HCT116 (cell line): ENCODE measurements around the gene P2RY12. TPM values are rescaled to one million over a fixed set of nuclear protein-coding genes. Genes with fewer than 3 reads are reported as not detected.

Experiments used
- ATAC-seq: fragments of 200-7000 bp; cut with Tn5 transposase; 2 replicates; pipeline ENCODE4 v1.9.1; 2020; ENCODE audit warnings: mild to moderate bottlenecking, moderate library complexity
- BruUV-seq: library from RNA; stranded (reverse); fragments of 400-500 nt; replicated peaks from 2 replicates; lab custom pipeline; 2021; lab: Mats Ljungman, UMichigan
- CTCF ChIA-PET: fragments of 300-600 bp; sonication (Branson Sonifier 250); formaldehyde crosslinking; loops from one replicate; lab custom pipeline; 2021; ENCODE audit warnings: antibody characterized with exemption; lab: Charles Lee
- POLR2A ChIA-PET: fragments of 300-600, 350-600 bp; sonication (Branson Sonifier 250); formaldehyde crosslinking; loops from one replicate; lab custom pipeline; 2021; ENCODE audit warnings: antibody characterized with exemption; lab: Charles Lee
- RAD21 ChIA-PET, 2 experiments: fragments of 300-600 bp; sonication (Branson Sonifier 250); formaldehyde crosslinking; loops; one replicate each; lab custom pipeline; 2023; ENCODE audit warnings: low total read pairs in 2 of 2; ENCODE audit not compliant: uncharacterized antibody in 2 of 2, unreplicated experiment in 2 of 2, low non-redundant PET in 1 of 2; lab: Charles Lee
- DNase-seq: peaks from one replicate; pipeline ENCODE4 v3.0.0-alpha.2; 2010; ENCODE audit warnings: low read depth, low spot score
- H2AFZ ChIP-seq: fragments of 200-600 bp; shearing (Covaris generic), sonication (generic); 2 replicates; pipeline ENCODE4 v1.6.1; 2017; ENCODE audit warnings: low read depth, mixed run types, mixed read lengths, antibody characterized with exemption, low read length; ENCODE audit not compliant: poor library complexity, severe bottlenecking
- H3K27ac ChIP-seq: 2 replicates; pipeline ENCODE4 v1.5.1; 2012; ENCODE audit warnings: low read depth, low read length
- H3K27me3 ChIP-seq: fragments of 200-600 bp; sonication (generic); 2 replicates; pipeline ENCODE4 v1.6.1; 2016; ENCODE audit warnings: mixed run types, low read length, mixed read lengths; ENCODE audit not compliant: insufficient read depth
- H3K36me3 ChIP-seq, 2 experiments: fragments of 200-500 bp in 1 of 2; fragments of 200-600 bp in 1 of 2; sonication (Bioruptor generic) in 1 of 2; sonication (generic) in 1 of 2; 2 replicates each; pipeline versions ENCODE4 v1.5.1 to v1.6.1; 2014 to 2016; ENCODE audit warnings: low read length in 2 of 2, inconsistent platforms in 1 of 2, mixed read lengths in 1 of 2, mixed run types in 1 of 2; ENCODE audit not compliant: insufficient read depth in 2 of 2, control insufficient read depth in 1 of 2
- H3K4me1 ChIP-seq, 2 experiments: fragments of 200-600 bp in 1 of 2; sonication (generic) in 1 of 2; 2 replicates each; pipeline versions ENCODE4 v1.5.1 to v1.6.1; 2012 to 2017; ENCODE audit warnings: low read length in 2 of 2, inconsistent platforms in 1 of 2, mild to moderate bottlenecking in 1 of 2, mixed read lengths in 1 of 2, mixed run types in 1 of 2, moderate library complexity in 1 of 2; ENCODE audit not compliant: insufficient read depth in 2 of 2, control insufficient read depth in 1 of 2
- H3K4me2 ChIP-seq: fragments of 200-600 bp; sonication (generic); 2 replicates; pipeline ENCODE4 v1.6.1; 2017; ENCODE audit warnings: mixed run types, low read length, mixed read lengths
- H3K4me3 ChIP-seq, 2 experiments: fragments of 200-600 bp in 1 of 2; sonication (generic) in 1 of 2; replicated peaks in 1 of 2; 2 replicates each; pipeline ENCODE4 v1.5.1; 2011 to 2016; ENCODE audit warnings: low read length in 2 of 2, control low read depth in 1 of 2, low read depth in 1 of 2, mild to moderate bottlenecking in 1 of 2, mixed read lengths in 1 of 2, mixed run types in 1 of 2
- H3K79me2 ChIP-seq: fragments of 200-600 bp; sonication (generic); 2 replicates; pipeline ENCODE4 v1.6.1; 2017; ENCODE audit warnings: mild to moderate bottlenecking, mixed run types, low read length, moderate library complexity, mixed read lengths; ENCODE audit not compliant: insufficient read depth
- H3K9ac ChIP-seq: fragments of 200-600 bp; sonication (generic); 2 replicates; pipeline ENCODE4 v1.6.1; 2016; ENCODE audit warnings: low read length, mixed read lengths
- H3K9me2 ChIP-seq: fragments of 200-600 bp; sonication (generic), shearing (Covaris generic); 2 replicates; pipeline ENCODE4 v1.6.1; 2017; ENCODE audit warnings: mixed run types, mild to moderate bottlenecking, moderate library complexity; ENCODE audit not compliant: insufficient read depth
- H3K9me3 ChIP-seq, 2 experiments: fragments of 200-500 bp in 1 of 2; fragments of 200-600 bp in 1 of 2; sonication (Bioruptor generic) in 1 of 2; sonication (generic) in 1 of 2; 2 replicates each; pipeline ENCODE4 v1.6.1; 2014 to 2017; ENCODE audit warnings: low read length in 2 of 2, mixed read lengths in 2 of 2, inconsistent platforms in 1 of 2, low read depth in 1 of 2, mild to moderate bottlenecking in 1 of 2, mixed run types in 1 of 2, moderate library complexity in 1 of 2; ENCODE audit not compliant: control insufficient read depth in 1 of 2, insufficient read depth in 1 of 2
- H4K20me1 ChIP-seq: fragments of 200-600 bp; sonication (generic), shearing (Covaris generic); 2 replicates; pipeline ENCODE4 v1.6.1; 2017; ENCODE audit warnings: mixed run types, mild to moderate bottlenecking, moderate library complexity; ENCODE audit not compliant: insufficient read depth
- CBX3 ChIP-seq: IDR thresholded peaks from 2 replicates; pipeline ENCODE4 v1.6.1; 2012; ENCODE audit warnings: low read depth
- EGR1 ChIP-seq: IDR thresholded peaks from 2 replicates; pipeline ENCODE4 v1.6.1; 2012; ENCODE audit warnings: low read depth
- ELF1 ChIP-seq: IDR thresholded peaks from 2 replicates; pipeline ENCODE4 v1.6.1; 2012; ENCODE audit warnings: low read depth, borderline replicate concordance
- EZH2 ChIP-seq: fragments of 200-600 bp; sonication (generic); IDR thresholded peaks from 2 replicates; pipeline ENCODE4 v1.6.1; 2017; ENCODE audit warnings: antibody characterized with exemption, mixed run types
- EZH2phosphoT487 ChIP-seq: fragments of 200-600 bp; IDR thresholded peaks from 2 replicates; pipeline ENCODE4 v1.6.1; 2018; ENCODE audit warnings: antibody characterized with exemption, borderline replicate concordance
- JUND ChIP-seq: IDR thresholded peaks from 2 replicates; pipeline ENCODE4 v1.6.1; 2012
- POLR2A ChIP-seq: IDR thresholded peaks from 2 replicates; pipeline ENCODE4 v1.7.0; 2011; ENCODE audit warnings: borderline replicate concordance; ENCODE audit not compliant: insufficient read depth, insufficient read length; ENCODE audit errors: extremely low read depth
- POLR2AphosphoS5 ChIP-seq: IDR thresholded peaks from 2 replicates; pipeline ENCODE4 v1.6.1; 2011; ENCODE audit warnings: mild to moderate bottlenecking, low read depth, low read length, moderate library complexity
- RAD21 ChIP-seq: IDR thresholded peaks from 2 replicates; pipeline ENCODE4 v1.6.1; 2012; ENCODE audit warnings: low read depth, mild to moderate bottlenecking
- SIN3A ChIP-seq: IDR thresholded peaks from 2 replicates; pipeline ENCODE4 v1.6.1; 2012; ENCODE audit warnings: low read depth
- SRF ChIP-seq: IDR thresholded peaks from 2 replicates; pipeline ENCODE4 v1.6.1; 2012; ENCODE audit warnings: low read depth
- TCF7L2 ChIP-seq: IDR thresholded peaks from 2 replicates; pipeline ENCODE4 v1.7.0; 2011; ENCODE audit warnings: borderline replicate concordance, inconsistent platforms; ENCODE audit not compliant: insufficient read depth, insufficient read length; ENCODE audit errors: extremely low read depth
- YY1 ChIP-seq: IDR thresholded peaks from 2 replicates; pipeline ENCODE4 v1.6.1; 2011; ENCODE audit warnings: low read length, low read depth, moderate library complexity, mild to moderate bottlenecking; ENCODE audit not compliant: insufficient replicate concordance; ENCODE audit errors: extremely low read depth
- ZFX ChIP-seq: fragments of 450-650 bp; IDR thresholded peaks from 2 replicates; pipeline ENCODE4 v1.6.1; 2017
- intact Hi-C: fragments of 100-400 bp; cut with micrococcal nuclease; formaldehyde crosslinking; loops from 2 replicates; pipeline ENCODE4 v1.10.0; 2022
- total RNA-seq: library from RNA; stranded (reverse); gene quantifications from one replicate; pipeline ENCODE4 v1.2.1, GENCODE V29; 2021; ENCODE audit not compliant: unreplicated experiment
- TF ChIP-seq, protein P1 (sequence below): IDR thresholded peaks from 2 replicates; pipeline ENCODE4 v1.6.1; 2012
- TF ChIP-seq, protein P2 (sequence below): IDR thresholded peaks from 2 replicates; pipeline ENCODE4 v1.6.1; 2012; ENCODE audit warnings: low read depth
- TF ChIP-seq, protein P3 (sequence below): IDR thresholded peaks from 2 replicates; pipeline ENCODE4 v1.6.1; 2012

The P2RY12 gene
- total RNA-seq, 1 experiment from 2014 or later: not detected

DNA sequence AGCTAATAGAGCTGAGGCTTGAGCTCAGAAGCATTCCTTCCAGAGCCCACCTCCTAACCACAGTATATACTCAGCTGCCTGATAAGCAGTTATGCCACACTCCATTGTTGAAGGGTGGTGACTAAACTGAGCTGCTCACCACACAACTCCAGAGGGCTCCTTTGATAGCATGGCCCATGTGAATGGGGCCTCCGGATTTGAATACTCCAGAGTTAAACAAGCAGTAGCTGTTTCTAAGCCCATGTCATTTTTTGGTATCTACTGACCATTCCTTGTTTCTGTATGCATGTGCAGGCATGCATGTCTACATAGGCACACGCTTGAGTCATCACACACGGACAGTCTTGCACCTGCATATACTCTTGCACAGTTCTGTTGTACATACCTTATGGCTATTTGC lies 47.4 kb upstream of the P2RY12 start:
- Histone ChIP-seq H3K4me3 (no peak overlapping the region), H3K79me2 (no peaks in the 10 kb centered on the region), H2AFZ (no peak overlapping the region), H3K9ac (no peak overlapping the region), H3K9me3 (no peaks in the 10 kb centered on the region), H3K27ac (no peak overlapping the region), H3K27me3 (no peaks in the 10 kb centered on the region), H4K20me1 (no peaks in the 10 kb centered on the region), H3K4me1 (peaks cover 0 to 3% of the 10 kb centered on the region in 2 experiments; a peak in 1 of 4 replicates), H3K9me2 (no peaks in the 10 kb centered on the region), H3K4me2 (no peak overlapping the region), H3K36me3 (no peaks in the 10 kb centered on the region)
- DNase-seq: no peak
- no TSS peak for BruUV-seq
- CTCF ChIA-PET: interaction anchor here (0.8 to 1.6 kb wide), 2 partner anchors 8 to 487 kb away, joined by 3 to 6 read pairs; no protein-coding TSS in a partner anchor
- POLR2A ChIA-PET: no interaction called here
- peak; percentile 32; the same call in 1 of the 2 replicates for ATAC-seq
- RAD21 ChIA-PET: no interaction called here
- intact Hi-C loops: no loop called here
- TF ChIP-seq SIN3A (no peak), POLR2AphosphoS5 (no peak), RAD21 (no peak), POLR2A (no peak), EZH2 (no peak), EGR1 (no peak), JUND (no peak), ELF1 (no peak), ZFX (no peak), CBX3 (no peak), SRF (no peak), EZH2phosphoT487 (no peak), TCF7L2 (no peak), YY1 (no peak)
- TF ChIP-seq, protein P1, sequence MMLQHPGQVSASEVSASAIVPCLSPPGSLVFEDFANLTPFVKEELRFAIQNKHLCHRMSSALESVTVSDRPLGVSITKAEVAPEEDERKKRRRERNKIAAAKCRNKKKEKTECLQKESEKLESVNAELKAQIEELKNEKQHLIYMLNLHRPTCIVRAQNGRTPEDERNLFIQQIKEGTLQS: no peak
- TF ChIP-seq, protein P2, sequence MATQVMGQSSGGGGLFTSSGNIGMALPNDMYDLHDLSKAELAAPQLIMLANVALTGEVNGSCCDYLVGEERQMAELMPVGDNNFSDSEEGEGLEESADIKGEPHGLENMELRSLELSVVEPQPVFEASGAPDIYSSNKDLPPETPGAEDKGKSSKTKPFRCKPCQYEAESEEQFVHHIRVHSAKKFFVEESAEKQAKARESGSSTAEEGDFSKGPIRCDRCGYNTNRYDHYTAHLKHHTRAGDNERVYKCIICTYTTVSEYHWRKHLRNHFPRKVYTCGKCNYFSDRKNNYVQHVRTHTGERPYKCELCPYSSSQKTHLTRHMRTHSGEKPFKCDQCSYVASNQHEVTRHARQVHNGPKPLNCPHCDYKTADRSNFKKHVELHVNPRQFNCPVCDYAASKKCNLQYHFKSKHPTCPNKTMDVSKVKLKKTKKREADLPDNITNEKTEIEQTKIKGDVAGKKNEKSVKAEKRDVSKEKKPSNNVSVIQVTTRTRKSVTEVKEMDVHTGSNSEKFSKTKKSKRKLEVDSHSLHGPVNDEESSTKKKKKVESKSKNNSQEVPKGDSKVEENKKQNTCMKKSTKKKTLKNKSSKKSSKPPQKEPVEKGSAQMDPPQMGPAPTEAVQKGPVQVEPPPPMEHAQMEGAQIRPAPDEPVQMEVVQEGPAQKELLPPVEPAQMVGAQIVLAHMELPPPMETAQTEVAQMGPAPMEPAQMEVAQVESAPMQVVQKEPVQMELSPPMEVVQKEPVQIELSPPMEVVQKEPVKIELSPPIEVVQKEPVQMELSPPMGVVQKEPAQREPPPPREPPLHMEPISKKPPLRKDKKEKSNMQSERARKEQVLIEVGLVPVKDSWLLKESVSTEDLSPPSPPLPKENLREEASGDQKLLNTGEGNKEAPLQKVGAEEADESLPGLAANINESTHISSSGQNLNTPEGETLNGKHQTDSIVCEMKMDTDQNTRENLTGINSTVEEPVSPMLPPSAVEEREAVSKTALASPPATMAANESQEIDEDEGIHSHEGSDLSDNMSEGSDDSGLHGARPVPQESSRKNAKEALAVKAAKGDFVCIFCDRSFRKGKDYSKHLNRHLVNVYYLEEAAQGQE: no peak
- TF ChIP-seq, protein P3, sequence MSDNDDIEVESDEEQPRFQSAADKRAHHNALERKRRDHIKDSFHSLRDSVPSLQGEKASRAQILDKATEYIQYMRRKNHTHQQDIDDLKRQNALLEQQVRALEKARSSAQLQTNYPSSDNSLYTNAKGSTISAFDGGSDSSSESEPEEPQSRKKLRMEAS: no peak
